Measurements from ENCODE around the gene HIVEP2.

DNA sequence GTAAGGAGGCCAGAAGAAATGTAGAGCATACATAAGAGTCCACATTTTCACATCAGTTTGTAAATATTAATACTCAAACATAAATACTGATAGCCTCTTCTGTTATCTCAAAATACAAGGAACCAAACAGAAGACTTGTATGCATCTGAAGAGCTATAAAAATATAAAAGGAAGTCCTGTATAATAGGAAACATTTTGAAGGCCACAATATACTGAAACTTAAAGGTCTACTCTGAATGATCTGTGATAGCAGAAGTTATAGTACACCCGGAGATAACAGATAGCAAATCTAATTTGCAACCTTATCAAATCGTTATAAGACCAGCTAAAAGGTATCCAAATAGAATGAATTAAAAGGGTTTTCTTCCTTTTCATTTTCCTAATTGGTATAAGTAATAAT is 111.2 kb downstream of the HIVEP2 start:
- TF ChIP-seq MAX (IDR thresholded peaks at IDR 0.05): no peak
- no peak for TF ChIP-seq CTCF (IDR thresholded peaks at IDR 0.05)
- no peak for TF ChIP-seq RNF2 (IDR thresholded peaks at IDR 0.05; ENCODE audit: borderline replicate concordance, low read depth)
- TF ChIP-seq PHF8 (IDR thresholded peaks at IDR 0.05; ENCODE audit: borderline replicate concordance, low read depth): no peak
- TF ChIP-seq SMC3 (IDR thresholded peaks at IDR 0.05): no peak
- no peak for TF ChIP-seq KDM5A (IDR thresholded peaks at IDR 0.05)
- no peak for TF ChIP-seq POLR2A (IDR thresholded peaks at IDR 0.05; ENCODE audit: low read length)
- no peak for TF ChIP-seq USF2 (IDR thresholded peaks at IDR 0.05)
- TF ChIP-seq POLR2AphosphoS2 (conservative IDR thresholded peaks at IDR 0.05; ENCODE audit: low read length): no peak
- no peak for TF ChIP-seq EP300 (IDR thresholded peaks at IDR 0.05)
